SK-N-SH (cell line): ENCODE results near the gene DAP. TPM values are rescaled to one million over a fixed set of nuclear protein-coding genes. Genes with fewer than 3 reads are reported as not detected.

Experiments
- CTCF ChIA-PET: fragments of 300-600, 350-600 bp; formaldehyde crosslinking; extraction: SDS; loops from one replicate; lab custom pipeline; 2021; lab: Yijun Ruan, JAX
- POLR2A ChIA-PET: fragments of 350-600 bp; sonication (Branson Sonifier 250); formaldehyde crosslinking; extraction: SDS; loops from one replicate; lab custom pipeline; 2020; ENCODE audit warnings: antibody characterized with exemption, inconsistent platforms; lab: Yijun Ruan, JAX
- DNase-seq: peaks from one replicate; pipeline ENCODE4 v3.0.0; 2012
- H2AFZ ChIP-seq: fragments of 200-600 bp; sonication (generic); 2 replicates; pipeline ENCODE4 v1.8.1; 2016; ENCODE audit warnings: antibody characterized with exemption, mild to moderate bottlenecking, low read depth
- H3F3A ChIP-seq: fragments of 200-600 bp; sonication (generic); replicated peaks from 2 replicates; pipeline ENCODE3; 2016; ENCODE audit warnings: antibody characterized with exemption, mild to moderate bottlenecking; ENCODE audit not compliant: insufficient read depth
- H3K27ac ChIP-seq, 2 experiments: fragments of 200-500 bp in 1 of 2; fragments of 200-600 bp in 1 of 2; sonication (Bioruptor generic) in 1 of 2; sonication (generic), shearing (Covaris generic) in 1 of 2; 2 replicates each; pipeline versions ENCODE4 v1.5.1 to v1.6.1; 2014 to 2016; ENCODE audit warnings: low read depth in 2 of 2, inconsistent platforms in 1 of 2, low read length in 1 of 2, mild to moderate bottlenecking in 1 of 2, mixed read lengths in 1 of 2
- H3K27me3 ChIP-seq: fragments of 200-600 bp; sonication (generic), shearing (Covaris generic); 2 replicates; pipeline ENCODE4 v1.6.1; 2016; ENCODE audit warnings: mixed run types; ENCODE audit not compliant: insufficient read depth
- H3K36me3 ChIP-seq, 2 experiments: fragments of 200-500 bp in 1 of 2; fragments of 200-600 bp in 1 of 2; sonication (Bioruptor generic) in 1 of 2; sonication (generic) in 1 of 2; replicated peaks in 1 of 2; 2 replicates each; pipeline versions ENCODE3 to v1.5.1; 2014 to 2016; ENCODE audit warnings: low read length in 1 of 2, mild to moderate bottlenecking in 1 of 2; ENCODE audit not compliant: insufficient read depth in 2 of 2, control insufficient read depth in 1 of 2
- H3K4me1 ChIP-seq, 2 experiments: fragments of 200-500 bp in 1 of 2; fragments of 200-600 bp in 1 of 2; sonication (Bioruptor generic) in 1 of 2; sonication (generic), shearing (Covaris generic) in 1 of 2; 2 replicates each; pipeline versions ENCODE4 v1.5.1 to v1.6.1; 2014 to 2016; ENCODE audit warnings: low read depth in 1 of 2, low read length in 1 of 2, mixed run types in 1 of 2; ENCODE audit not compliant: insufficient read depth in 2 of 2, control insufficient read depth in 1 of 2
- H3K4me2 ChIP-seq: fragments of 200-600 bp; sonication (generic), shearing (Covaris generic); 2 replicates; pipeline ENCODE4 v1.6.1; 2017; ENCODE audit warnings: mixed run types
- H3K4me3 ChIP-seq, 2 experiments: fragments of 200-500 bp in 1 of 2; fragments of 200-600 bp in 1 of 2; sonication (Bioruptor generic) in 1 of 2; sonication (generic), shearing (Covaris generic) in 1 of 2; 2 replicates each; pipeline versions ENCODE4 v1.5.1 to v1.8.1; 2014 to 2016; ENCODE audit warnings: low read depth in 2 of 2, inconsistent platforms in 1 of 2, low read length in 1 of 2, mild to moderate bottlenecking in 1 of 2, mixed read lengths in 1 of 2, moderate library complexity in 1 of 2
- H3K79me2 ChIP-seq: fragments of 200-600 bp; sonication (generic); 2 replicates; pipeline ENCODE4 v1.8.1; 2017; ENCODE audit warnings: mild to moderate bottlenecking; ENCODE audit not compliant: insufficient read depth
- H3K9ac ChIP-seq: fragments of 200-600 bp; sonication (generic); 2 replicates; pipeline ENCODE4 v1.6.1; 2017; ENCODE audit warnings: mixed run types
- H3K9me2 ChIP-seq: fragments of 200-600 bp; sonication (generic); 2 replicates; pipeline ENCODE4 v1.6.1; 2017; ENCODE audit warnings: mixed run types
- H3K9me3 ChIP-seq: fragments of 200-600 bp; sonication (generic); 2 replicates; pipeline ENCODE4 v1.6.1; 2017; ENCODE audit warnings: mixed run types, mild to moderate bottlenecking, moderate library complexity
- H4K20me1 ChIP-seq: fragments of 200-600 bp; sonication (generic); 2 replicates; pipeline ENCODE4 v1.6.1; 2017; ENCODE audit warnings: mild to moderate bottlenecking, mixed run types; ENCODE audit not compliant: insufficient read depth
- EZH2phosphoT487 ChIP-seq: fragments of 200-600 bp; sonication (generic); IDR thresholded peaks from 2 replicates; pipeline ENCODE4 v1.6.1; 2017; ENCODE audit warnings: low read depth, mixed run types, mild to moderate bottlenecking, antibody characterized with exemption, moderate library complexity, borderline replicate concordance
- JUND ChIP-seq: IDR thresholded peaks from 2 replicates; pipeline ENCODE4 v1.4.0; 2012
- POLR2AphosphoS5 ChIP-seq: IDR thresholded peaks from 2 replicates; pipeline ENCODE4 v1.6.1; 2012; ENCODE audit warnings: low read depth, low read length
- RFX5 ChIP-seq: IDR thresholded peaks from 2 replicates; pipeline ENCODE4 v1.6.1; 2012; ENCODE audit warnings: mild to moderate bottlenecking, improper control_type of control experiment, low read length
- TAF1 ChIP-seq: IDR thresholded peaks from 2 replicates; pipeline ENCODE4 v1.6.1; 2012; ENCODE audit warnings: low read depth, mild to moderate bottlenecking, low read length, moderate library complexity, borderline replicate concordance
- WGBS: methylation state at CpG from one replicate; pipeline ENCODE4 v1.1.6; 2017; ENCODE audit warnings: low lambda C conversion rate; 5-methylcytosine and 5-hydroxymethylcytosine counted together
- polyA plus RNA-seq, 3 experiments: library from polyadenylated mRNA; depleted of rRNA; stranded (reverse); fragments of >200 nt; gene quantifications; 2 replicates each; pipeline ENCODE4 v1.2.3, GENCODE V29; 2012
- TF ChIP-seq, protein P1 (sequence below): IDR thresholded peaks from 2 replicates; pipeline ENCODE4 v1.4.0; 2012; ENCODE audit warnings: low read depth
- TF ChIP-seq, protein P2 (sequence below): fragments of 150-350 bp; IDR thresholded peaks from 2 replicates; pipeline ENCODE4 v1.6.1; 2017; ENCODE audit warnings: antibody characterized with exemption, low read length, low read depth, borderline replicate concordance
- TF ChIP-seq, protein P3 (sequence below): fragments of 150-350 bp; IDR thresholded peaks from 2 replicates; pipeline ENCODE4 v1.6.1; 2016; ENCODE audit warnings: mild to moderate bottlenecking, low read depth, low read length

Gene DAP
- polyA plus RNA-seq, 1 of the 3 experiments (the other 2 are of a cell fraction): 78.2 TPM

- Histone ChIP-seq H3F3A (peaks cover 28% of the 10 kb centered on the region), H3K79me2 (peaks cover 62% of the 10 kb centered on the region), H3K4me3 (peak overlapping the region in 1 of 2 experiments; percentile 11; a peak in 1 of 4 replicates), H3K36me3 (peaks cover 0 to 2% of the 10 kb centered on the region in 2 experiments), H3K9me3 (no peaks in the 10 kb centered on the region), H3K9ac (no peak overlapping the region), H3K4me1 (peaks cover 11 to 28% of the 10 kb centered on the region in 2 experiments; a peak in 3 of 4 replicates), H3K27me3 (no peaks in the 10 kb centered on the region), H2AFZ (no peak overlapping the region), H4K20me1 (peaks cover 37% of the 10 kb centered on the region), H3K27ac (no peak overlapping the region), H3K4me2 (peak overlapping the region; percentile 74), H3K9me2 (no peaks in the 10 kb centered on the region)
- 97% methylated on average over 6 of the region's 6 CpGs for WGBS
- ChIA-PET POLR2A (no interaction called here), CTCF (interaction anchor here (0.6 kb wide), 1 partner anchor 34 kb away, joined by 3 read pairs; no protein-coding TSS in a partner anchor)
- no peak for TF ChIP-seq JUND
- no peak for DNase-seq
These were observed 1.9 kb downstream of the DAP start for GRCh38 chr5:10759111-10759510.

DNA sequence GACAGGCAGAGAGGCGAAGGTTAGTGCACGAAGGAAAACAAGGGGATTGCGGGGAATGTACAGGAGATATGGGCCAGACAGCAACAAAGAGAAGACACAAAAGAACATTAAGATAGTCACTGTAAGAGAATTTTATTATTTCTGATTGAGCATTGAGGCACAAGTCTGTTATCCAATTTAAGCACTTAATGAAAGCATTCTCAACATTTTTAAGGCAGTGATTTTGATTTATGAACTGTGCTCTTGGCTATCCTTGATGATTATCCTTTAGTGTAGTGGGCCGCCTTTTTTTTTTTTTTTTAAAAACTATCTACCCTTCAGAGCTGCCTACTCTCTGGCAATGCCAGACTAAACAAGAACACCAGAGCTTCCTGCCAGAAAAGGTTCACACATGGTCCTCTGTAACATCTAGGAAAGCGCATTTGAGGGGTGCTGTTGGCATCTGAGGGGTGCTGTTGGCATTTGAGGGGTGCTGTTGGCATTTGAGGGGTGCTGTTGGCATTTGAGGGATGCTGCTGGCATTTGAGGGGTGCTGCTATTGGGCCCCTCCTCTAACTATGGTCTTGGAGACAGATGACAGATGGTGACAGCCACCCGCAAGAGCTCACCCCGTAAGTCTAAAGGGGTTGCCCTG is 3.0 kb downstream of the DAP start:
- Histone ChIP-seq H4K20me1 (peaks cover 48% of the 10 kb centered on the region), H3K36me3 (peaks cover 6 to 8% of the 10 kb centered on the region in 2 experiments), H3K79me2 (peaks cover 73% of the 10 kb centered on the region), H3K4me2 (peak overlapping the region; percentile 74; the same call in 1 of the 2 replicates), H3K27me3 (no peaks in the 10 kb centered on the region), H3K27ac (peak overlapping the region in 1 of 2 experiments; percentile 67; a peak in 1 of 4 replicates), H2AFZ (no peak overlapping the region), H3K9me3 (no peaks in the 10 kb centered on the region), H3K4me3 (no peak overlapping the region), H3K9ac (no peak overlapping the region), H3F3A (peaks cover 28% of the 10 kb centered on the region), H3K9me2 (no peaks in the 10 kb centered on the region), H3K4me1 (peaks cover 11 to 28% of the 10 kb centered on the region in 2 experiments; a peak in 3 of 4 replicates)
- TF ChIP-seq, protein P1, sequence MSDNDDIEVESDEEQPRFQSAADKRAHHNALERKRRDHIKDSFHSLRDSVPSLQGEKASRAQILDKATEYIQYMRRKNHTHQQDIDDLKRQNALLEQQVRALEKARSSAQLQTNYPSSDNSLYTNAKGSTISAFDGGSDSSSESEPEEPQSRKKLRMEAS: no peak
- TF ChIP-seq, protein P2, sequence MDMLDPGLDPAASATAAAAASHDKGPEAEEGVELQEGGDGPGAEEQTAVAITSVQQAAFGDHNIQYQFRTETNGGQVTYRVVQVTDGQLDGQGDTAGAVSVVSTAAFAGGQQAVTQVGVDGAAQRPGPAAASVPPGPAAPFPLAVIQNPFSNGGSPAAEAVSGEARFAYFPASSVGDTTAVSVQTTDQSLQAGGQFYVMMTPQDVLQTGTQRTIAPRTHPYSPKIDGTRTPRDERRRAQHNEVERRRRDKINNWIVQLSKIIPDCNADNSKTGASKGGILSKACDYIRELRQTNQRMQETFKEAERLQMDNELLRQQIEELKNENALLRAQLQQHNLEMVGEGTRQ: no peak
- TF ChIP-seq TAF1 (no peak), RFX5 (no peak), EZH2phosphoT487 (no peak), POLR2AphosphoS5 (no peak)
- TF ChIP-seq, protein P3, sequence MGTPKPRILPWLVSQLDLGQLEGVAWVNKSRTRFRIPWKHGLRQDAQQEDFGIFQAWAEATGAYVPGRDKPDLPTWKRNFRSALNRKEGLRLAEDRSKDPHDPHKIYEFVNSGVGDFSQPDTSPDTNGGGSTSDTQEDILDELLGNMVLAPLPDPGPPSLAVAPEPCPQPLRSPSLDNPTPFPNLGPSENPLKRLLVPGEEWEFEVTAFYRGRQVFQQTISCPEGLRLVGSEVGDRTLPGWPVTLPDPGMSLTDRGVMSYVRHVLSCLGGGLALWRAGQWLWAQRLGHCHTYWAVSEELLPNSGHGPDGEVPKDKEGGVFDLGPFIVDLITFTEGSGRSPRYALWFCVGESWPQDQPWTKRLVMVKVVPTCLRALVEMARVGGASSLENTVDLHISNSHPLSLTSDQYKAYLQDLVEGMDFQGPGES: no peak
- ChIA-PET CTCF (no interaction called here), POLR2A (no interaction called here)
- DNase-seq: no peak
- WGBS: 95% methylated on average over 7 of the region's 7 CpGs
